Endothelial cell (in vitro differentiated cells): ENCODE results near the gene TAS2R16. TPM values are rescaled to one million over a fixed set of nuclear protein-coding genes. Genes with fewer than 3 reads are reported as not detected.

Source experiments
- DNase-seq: peaks from one replicate; pipeline ENCODE4 v3.0.0; 2021; ENCODE audit warnings: low spot score
- H3K27ac Mint-ChIP-seq: one replicate; pipeline ENCODE4 v1.8.0; 2021; ENCODE audit warnings: mixed read lengths, inconsistent platforms; ENCODE audit not compliant: unreplicated experiment
- H3K27me3 Mint-ChIP-seq: one replicate; pipeline ENCODE4 v1.8.0; 2021; ENCODE audit warnings: mild to moderate bottlenecking, moderate library complexity, mixed read lengths, inconsistent platforms; ENCODE audit not compliant: unreplicated experiment
- H3K36me3 Mint-ChIP-seq: one replicate; pipeline ENCODE4 v1.8.0; 2021; ENCODE audit warnings: mild to moderate bottlenecking, low read depth, mixed read lengths, inconsistent platforms; ENCODE audit not compliant: unreplicated experiment
- H3K4me1 Mint-ChIP-seq: one replicate; pipeline ENCODE4 v1.8.0; 2021; ENCODE audit warnings: mild to moderate bottlenecking, mixed read lengths, inconsistent platforms; ENCODE audit not compliant: unreplicated experiment
- H3K4me3 Mint-ChIP-seq: one replicate; pipeline ENCODE4 v1.8.0; 2021; ENCODE audit warnings: mild to moderate bottlenecking, mixed read lengths, inconsistent platforms; ENCODE audit not compliant: unreplicated experiment
- H3K9me3 Mint-ChIP-seq: one replicate; pipeline ENCODE4 v1.8.0; 2021; ENCODE audit warnings: mixed read lengths, inconsistent platforms; ENCODE audit not compliant: unreplicated experiment
- CTCF ChIP-seq: fragments of 200-600 bp; sonication (generic); IDR thresholded peaks from one replicate; pipeline ENCODE4 v1.5.0; 2021; ENCODE audit warnings: antibody characterized with exemption; ENCODE audit not compliant: unreplicated experiment
- total RNA-seq: library from RNA; stranded (reverse); fragmentation: NEBNext Ultra II Directional; extraction: Animal tissue kit (Norgen Biotek cat#: 25700); gene quantifications from one replicate; pipeline ENCODE4 v1.2.1, GENCODE V29; 2021; ENCODE audit not compliant: unreplicated experiment

TAS2R16 gene
- total RNA-seq, 1 donor from 2014 or later: not detected

GRCh38 chr7:123030631-123031030 is 35.1 kb upstream of the TAS2R16 start:
- Mint-ChIP-seq H3K27me3 (no peaks in the 10 kb centered on the region), H3K9me3 (no peaks in the 10 kb centered on the region), H3K27ac (no peak overlapping the region), H3K4me1 (no peaks in the 10 kb centered on the region), H3K36me3 (no peaks in the 10 kb centered on the region), H3K4me3 (no peak overlapping the region)
- no peak for TF ChIP-seq CTCF
- no peak for DNase-seq

GRCh38 chr7:123028339-123028738 is 32.8 kb upstream of the TAS2R16 start:
- DNase-seq: no peak
- no peaks in the 10 kb centered on the region for H3K36me3 Mint-ChIP-seq
- no peaks in the 10 kb centered on the region for H3K9me3 Mint-ChIP-seq
- no peak for TF ChIP-seq CTCF
- H3K27ac Mint-ChIP-seq: no peak overlapping the region
- H3K4me3 Mint-ChIP-seq: no peak overlapping the region
- H3K27me3 Mint-ChIP-seq: no peaks in the 10 kb centered on the region
- H3K4me1 Mint-ChIP-seq: no peaks in the 10 kb centered on the region

- no peaks in the 10 kb centered on the region for H3K4me1 Mint-ChIP-seq
- no peaks in the 10 kb centered on the region for H3K27me3 Mint-ChIP-seq
- no peak for TF ChIP-seq CTCF
- no peaks in the 10 kb centered on the region for H3K36me3 Mint-ChIP-seq
- H3K4me3 Mint-ChIP-seq: no peak overlapping the region
- no peak for DNase-seq
- no peak overlapping the region for H3K27ac Mint-ChIP-seq
- H3K9me3 Mint-ChIP-seq: no peaks in the 10 kb centered on the region
Observed at GRCh38 chr7:123026251-123026650, 30.8 kb upstream of the TAS2R16 start.

DNA sequence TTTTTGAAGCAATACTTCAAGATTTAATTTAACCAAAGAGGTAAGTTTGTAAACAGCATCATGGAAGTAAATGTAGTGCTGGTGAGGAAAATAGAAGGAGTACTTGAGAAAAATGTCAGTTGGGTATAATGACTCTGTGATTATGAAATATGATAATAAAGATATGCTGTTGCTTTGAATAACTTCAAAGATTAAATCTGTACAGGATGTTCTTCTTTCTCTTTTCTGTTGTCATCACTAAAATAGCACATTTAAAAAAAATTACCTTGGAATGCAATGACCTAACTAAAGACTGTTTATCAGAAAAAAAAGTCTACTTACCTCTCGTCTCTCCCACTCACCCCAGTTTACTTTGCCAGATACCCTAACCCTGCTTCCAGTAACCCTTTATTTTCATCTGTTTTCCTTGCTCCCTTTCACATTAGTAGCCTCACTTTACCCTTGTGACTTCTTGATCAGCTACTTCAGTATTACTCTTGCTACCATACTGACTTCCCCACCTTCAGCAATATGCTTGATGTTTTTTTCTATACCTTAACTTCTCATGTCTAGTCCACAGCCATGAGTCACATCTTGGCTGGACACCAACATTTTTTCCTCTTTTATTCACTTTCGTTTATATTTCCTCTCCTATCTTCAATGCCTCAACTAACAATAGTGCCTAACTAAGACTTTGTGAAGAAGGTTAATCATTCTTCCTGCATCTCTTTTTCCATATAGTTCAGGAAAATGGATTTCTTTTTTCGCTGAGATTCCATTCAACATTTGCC is 29.7 kb upstream of the TAS2R16 start:
- Mint-ChIP-seq H3K4me3 (no peak overlapping the region), H3K4me1 (no peaks in the 10 kb centered on the region), H3K36me3 (no peaks in the 10 kb centered on the region), H3K9me3 (no peaks in the 10 kb centered on the region), H3K27ac (no peak overlapping the region), H3K27me3 (no peaks in the 10 kb centered on the region)
- no peak for TF ChIP-seq CTCF
- no peak for DNase-seq

DNA sequence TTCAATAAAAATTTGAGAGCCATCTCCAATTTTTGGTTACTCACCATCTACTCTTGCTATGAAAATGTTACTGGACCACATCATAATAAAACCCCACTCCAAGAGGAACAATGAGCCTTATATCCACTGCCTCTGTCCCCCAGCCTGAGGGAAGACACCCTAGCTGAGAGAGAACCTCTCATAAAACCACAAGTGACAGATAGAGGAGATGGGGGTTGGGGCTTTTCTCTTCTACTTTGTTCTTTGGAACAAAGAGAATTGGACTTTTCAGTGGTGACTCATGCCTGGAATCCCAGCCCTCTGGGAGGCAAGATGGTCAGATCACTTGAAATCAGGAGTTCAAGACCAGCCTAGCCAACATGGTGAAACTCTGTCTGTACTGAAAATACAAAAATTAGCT is 27.6 kb upstream of the TAS2R16 start:
- H3K36me3 Mint-ChIP-seq: no peaks in the 10 kb centered on the region
- no peak for DNase-seq
- no peaks in the 10 kb centered on the region for H3K9me3 Mint-ChIP-seq
- no peaks in the 10 kb centered on the region for H3K4me1 Mint-ChIP-seq
- H3K27me3 Mint-ChIP-seq: no peaks in the 10 kb centered on the region
- no peak for TF ChIP-seq CTCF
- H3K27ac Mint-ChIP-seq: no peak overlapping the region
- no peak overlapping the region for H3K4me3 Mint-ChIP-seq
